Measurements from ENCODE around the gene MYT1. TPM values are rescaled to one million over a fixed set of nuclear protein-coding genes. Genes with fewer than 3 reads are reported as not detected.
A peak's percentile ranks its signal among the peaks of the same experiment; 100 is the strongest.

MYT1 gene
- total and polyA plus RNA-seq, 2 of the 13 experiments (the other 11 are each of a cell fraction or from before 2014, with no cell fraction given) = 0.58 to 2.5 TPM

GRCh38 chr20:64212755-64213154, 48.5 kb downstream of the MYT1 start (continued):
- TF ChIP-seq ZFP91 (CRISPR knock-in tag; IDR thresholded peaks at IDR 0.05; ENCODE audit: borderline replicate concordance) (no peak), KMT2B (CRISPR knock-in tag; IDR thresholded peaks at IDR 0.05) (no peak), JDP2 (CRISPR knock-in tag; IDR thresholded peaks at IDR 0.05; ENCODE audit: borderline replicate concordance) (no peak), ZNF543 (CRISPR knock-in tag; IDR thresholded peaks at IDR 0.05) (no peak), ARHGAP35 (CRISPR knock-in tag; IDR thresholded peaks at IDR 0.05; ENCODE audit: borderline replicate concordance) (0 out of 2 replicates have a peak, but pooled peaks have one; percentile 48), ZNF552 (CRISPR knock-in tag; IDR thresholded peaks at IDR 0.05; ENCODE audit: borderline replicate concordance) (no peak), ZNF501 (CRISPR knock-in tag; IDR thresholded peaks at IDR 0.05) (peak; percentile 30; the same call in 1 of the 2 replicates), ZMAT3 (CRISPR knock-in tag; conservative IDR thresholded peaks at IDR 0.05) (no peak), HNRNPH1 (optimal IDR thresholded peaks at IDR 0.05; ENCODE audit: low read depth, low read length) (no peak), FIP1L1 (IDR thresholded peaks at IDR 0.05; ENCODE audit: borderline replicate concordance, insufficient read depth, low read depth, low read length) (no peak), ZNF589 (CRISPR knock-in tag; conservative IDR thresholded peaks at IDR 0.05) (no peak), ZNF737 (CRISPR knock-in tag; IDR thresholded peaks at IDR 0.05; ENCODE audit: borderline replicate concordance) (no peak), TBX3 (IDR thresholded peaks at IDR 0.05; ENCODE audit: borderline replicate concordance) (no peak), SNAI1 (CRISPR knock-in tag; IDR thresholded peaks at IDR 0.05; ENCODE audit: borderline replicate concordance) (no peak), SRSF9 (IDR thresholded peaks at IDR 0.05; ENCODE audit: borderline replicate concordance, insufficient read depth, low read depth, low read length, poor library complexity, severe bottlenecking) (no peak), MAFK (conservative IDR thresholded peaks at IDR 0.05 in 1 of 2, IDR thresholded peaks at IDR 0.05 in 1 of 2; ENCODE audit: low read length in 2 of 2) (no peak), RCOR2 (CRISPR knock-in tag; IDR thresholded peaks at IDR 0.05) (no peak), HOXA9 (CRISPR knock-in tag; IDR thresholded peaks at IDR 0.05; ENCODE audit: borderline replicate concordance) (no peak), SMAD3 (CRISPR knock-in tag; IDR thresholded peaks at IDR 0.05) (no peak), ZGPAT (CRISPR knock-in tag; IDR thresholded peaks at IDR 0.05) (no peak), ZMYM2 (CRISPR knock-in tag; IDR thresholded peaks at IDR 0.05) (no peak), ZNF235 (CRISPR knock-in tag; IDR thresholded peaks at IDR 0.05; ENCODE audit: borderline replicate concordance) (no peak), ADNP (CRISPR knock-in tag; IDR thresholded peaks at IDR 0.05) (no peak), ZNF441 (CRISPR knock-in tag; IDR thresholded peaks at IDR 0.05; ENCODE audit: borderline replicate concordance) (no peak)
- TF ChIP-seq, protein P1, sequence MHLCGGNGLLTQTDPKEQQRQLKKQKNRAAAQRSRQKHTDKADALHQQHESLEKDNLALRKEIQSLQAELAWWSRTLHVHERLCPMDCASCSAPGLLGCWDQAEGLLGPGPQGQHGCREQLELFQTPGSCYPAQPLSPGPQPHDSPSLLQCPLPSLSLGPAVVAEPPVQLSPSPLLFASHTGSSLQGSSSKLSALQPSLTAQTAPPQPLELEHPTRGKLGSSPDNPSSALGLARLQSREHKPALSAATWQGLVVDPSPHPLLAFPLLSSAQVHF (CRISPR knock-in tag; IDR thresholded peaks at IDR 0.05) = no peak
- TF ChIP-seq, protein P2, sequence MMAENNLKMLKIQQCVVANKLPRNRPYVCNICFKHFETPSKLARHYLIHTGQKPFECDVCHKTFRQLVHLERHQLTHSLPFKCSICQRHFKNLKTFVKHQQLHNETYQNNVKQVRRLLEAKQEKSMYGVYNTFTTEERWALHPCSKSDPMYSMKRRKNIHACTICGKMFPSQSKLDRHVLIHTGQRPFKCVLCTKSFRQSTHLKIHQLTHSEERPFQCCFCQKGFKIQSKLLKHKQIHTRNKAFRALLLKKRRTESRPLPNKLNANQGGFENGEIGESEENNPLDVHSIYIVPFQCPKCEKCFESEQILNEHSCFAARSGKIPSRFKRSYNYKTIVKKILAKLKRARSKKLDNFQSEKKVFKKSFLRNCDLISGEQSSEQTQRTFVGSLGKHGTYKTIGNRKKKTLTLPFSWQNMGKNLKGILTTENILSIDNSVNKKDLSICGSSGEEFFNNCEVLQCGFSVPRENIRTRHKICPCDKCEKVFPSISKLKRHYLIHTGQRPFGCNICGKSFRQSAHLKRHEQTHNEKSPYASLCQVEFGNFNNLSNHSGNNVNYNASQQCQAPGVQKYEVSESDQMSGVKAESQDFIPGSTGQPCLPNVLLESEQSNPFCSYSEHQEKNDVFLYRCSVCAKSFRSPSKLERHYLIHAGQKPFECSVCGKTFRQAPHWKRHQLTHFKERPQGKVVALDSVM (CRISPR knock-in tag; IDR thresholded peaks at IDR 0.05) = no peak

Measured in HepG2 (cell line).